H9 (cell line): ENCODE measurements around the gene SPRR5. TPM values are rescaled to one million over a fixed set of nuclear protein-coding genes. Genes with fewer than 3 reads are reported as not detected.

Experiments
- DNase-seq: peaks from one replicate; pipeline ENCODE4 v3.0.0-alpha.2; 2017
- H2AFZ ChIP-seq: one replicate; pipeline ENCODE4 v1.6.1; 2013; ENCODE audit warnings: mild to moderate bottlenecking, low read length, control low read depth, moderate library complexity
- H2AK5ac ChIP-seq: 2 replicates; pipeline ENCODE4 v1.6.1; 2013; ENCODE audit warnings: low read length, control low read depth, mixed read lengths; ENCODE audit not compliant: insufficient read length
- H2BK120ac ChIP-seq: one replicate; pipeline ENCODE4 v1.6.1; 2013; ENCODE audit warnings: low read depth, mild to moderate bottlenecking, low read length, control low read depth, inconsistent platforms; ENCODE audit not compliant: poor library complexity, severe bottlenecking
- H2BK12ac ChIP-seq: 2 replicates; pipeline ENCODE4 v1.6.1; 2013; ENCODE audit warnings: low read length, control low read depth, mixed read lengths, low read depth; ENCODE audit not compliant: insufficient read length
- H2BK15ac ChIP-seq: 2 replicates; pipeline ENCODE4 v1.6.1; 2013; ENCODE audit warnings: low read depth, low read length, control low read depth
- H2BK20ac ChIP-seq: one replicate; pipeline ENCODE4 v1.6.1; 2013; ENCODE audit warnings: low read depth, mild to moderate bottlenecking, low read length, control low read depth, inconsistent platforms; ENCODE audit not compliant: poor library complexity, severe bottlenecking
- H2BK5ac ChIP-seq: 2 replicates; pipeline ENCODE4 v1.6.1; 2013; ENCODE audit warnings: low read length, control low read depth, mixed read lengths; ENCODE audit not compliant: insufficient read length
- H3K14ac ChIP-seq: 2 replicates; pipeline ENCODE4 v1.6.1; 2013; ENCODE audit warnings: low read length, control low read depth; ENCODE audit not compliant: insufficient read depth
- H3K18ac ChIP-seq: 2 replicates; pipeline ENCODE4 v1.6.1; 2013; ENCODE audit warnings: low read depth, mild to moderate bottlenecking, mixed read lengths, low read length, control low read depth; ENCODE audit not compliant: insufficient read length
- H3K23ac ChIP-seq: 2 replicates; pipeline ENCODE4 v1.6.1; 2013; ENCODE audit warnings: low read length, control low read depth, mixed read lengths, low read depth; ENCODE audit not compliant: insufficient read length
- H3K23me2 ChIP-seq: 2 replicates; pipeline ENCODE4 v1.6.1; 2013; ENCODE audit warnings: low read depth, mild to moderate bottlenecking, mixed read lengths, low read length, control low read depth; ENCODE audit not compliant: insufficient read length, poor library complexity, severe bottlenecking
- H3K27ac ChIP-seq: 2 replicates; pipeline ENCODE4 v1.5.1; 2013; ENCODE audit warnings: low read length, control low read depth, mixed read lengths, low read depth; ENCODE audit not compliant: insufficient read length
- H3K27me3 ChIP-seq: 2 replicates; pipeline ENCODE4 v1.6.1; 2013; ENCODE audit warnings: low read length, control low read depth, inconsistent platforms; ENCODE audit not compliant: insufficient read depth
- H3K4ac ChIP-seq: 2 replicates; pipeline ENCODE4 v1.6.1; 2013; ENCODE audit warnings: low read depth, mild to moderate bottlenecking, control low read depth, inconsistent platforms, low read length, moderate library complexity
- H3K4me1 ChIP-seq: 2 replicates; pipeline ENCODE4 v1.6.1; 2013; ENCODE audit warnings: low read length, control low read depth, inconsistent platforms; ENCODE audit not compliant: insufficient read depth
- H3K4me2 ChIP-seq: 2 replicates; pipeline ENCODE4 v1.6.1; 2013; ENCODE audit warnings: low read length, control low read depth, mixed read lengths; ENCODE audit not compliant: insufficient read length, insufficient read depth
- H3K56ac ChIP-seq: 2 replicates; pipeline ENCODE4 v1.6.1; 2013; ENCODE audit warnings: low read depth, mild to moderate bottlenecking, mixed read lengths, low read length, control low read depth; ENCODE audit not compliant: insufficient read length
- H3K79me1 ChIP-seq: 2 replicates; pipeline ENCODE4 v1.6.1; 2013; ENCODE audit warnings: low read depth, mild to moderate bottlenecking, moderate library complexity, low read length, control low read depth, inconsistent platforms; ENCODE audit not compliant: insufficient read depth, poor library complexity, severe bottlenecking
- H3K79me2 ChIP-seq: 2 replicates; pipeline ENCODE4 v1.6.1; 2013; ENCODE audit warnings: low read length, control low read depth, inconsistent platforms; ENCODE audit not compliant: insufficient read depth
- H3K9ac ChIP-seq: 2 replicates; pipeline ENCODE4 v1.6.1; 2013; ENCODE audit warnings: low read length, control low read depth, mixed read lengths; ENCODE audit not compliant: insufficient read length; ENCODE audit errors: extremely low read depth
- H3K9me3 ChIP-seq: one replicate; pipeline ENCODE4 v1.6.1; 2013; ENCODE audit warnings: low read depth, low read length, inconsistent platforms; ENCODE audit not compliant: control insufficient read depth
- H3T11ph ChIP-seq: one replicate; pipeline ENCODE4 v1.6.1; 2013; ENCODE audit warnings: mild to moderate bottlenecking, low read length, control low read depth, inconsistent platforms
- H4K20me1 ChIP-seq: one replicate; pipeline ENCODE4 v1.6.1; 2013; ENCODE audit not compliant: control insufficient read depth, insufficient read length, insufficient read depth
- H4K5ac ChIP-seq: 2 replicates; pipeline ENCODE4 v1.6.1; 2013; ENCODE audit warnings: low read depth, mild to moderate bottlenecking, mixed read lengths, low read length, control low read depth; ENCODE audit not compliant: insufficient read length
- H4K8ac ChIP-seq: replicated peaks from 2 replicates; pipeline ENCODE4 v1.6.1; 2013; ENCODE audit warnings: low read length, control low read depth, mixed read lengths, low read depth; ENCODE audit not compliant: insufficient read length
- H4K91ac ChIP-seq: 2 replicates; pipeline ENCODE4 v1.6.1; 2013; ENCODE audit warnings: low read depth, mild to moderate bottlenecking, moderate library complexity, mixed read lengths, low read length, control low read depth; ENCODE audit not compliant: insufficient read length
- H3K27ac Mint-ChIP-seq, 3 experiments: 2 replicates in 2 of 3; 3 replicates in 1 of 3; pipeline ENCODE4 v1.8.0; 2020 to 2021; ENCODE audit warnings: mixed read lengths in 3 of 3, mild to moderate bottlenecking in 1 of 3, moderate library complexity in 1 of 3
- H3K27me3 Mint-ChIP-seq: 2 replicates; pipeline ENCODE4 v1.8.0; 2021; ENCODE audit warnings: low read depth, mild to moderate bottlenecking, moderate library complexity, mixed read lengths
- H3K36me3 Mint-ChIP-seq, 3 experiments: 2 replicates in 2 of 3; 3 replicates in 1 of 3; pipeline ENCODE4 v1.8.0; 2020 to 2021; ENCODE audit warnings: low read depth in 3 of 3, mixed read lengths in 3 of 3; ENCODE audit not compliant: insufficient read depth in 1 of 3
- H3K4me1 Mint-ChIP-seq, 2 experiments: 2 replicates each; pipeline ENCODE4 v1.8.0; 2020; ENCODE audit warnings: mixed read lengths in 2 of 2
- H3K4me3 Mint-ChIP-seq, 2 experiments: 2 replicates in 1 of 2; 3 replicates in 1 of 2; pipeline ENCODE4 v1.8.0; 2020 to 2021; ENCODE audit warnings: mild to moderate bottlenecking in 2 of 2, mixed read lengths in 2 of 2, moderate library complexity in 1 of 2
- H3K9me3 Mint-ChIP-seq, 2 experiments: 2 replicates in 1 of 2; 3 replicates in 1 of 2; pipeline ENCODE4 v1.8.0; 2020; ENCODE audit warnings: mild to moderate bottlenecking in 2 of 2, mixed read lengths in 2 of 2, moderate library complexity in 1 of 2
- CTCF ChIP-seq: fragments of 200-600 bp; sonication (generic); conservative IDR thresholded peaks from 3 replicates; pipeline ENCODE4 v1.8.0; 2021; ENCODE audit warnings: antibody characterized with exemption, mild to moderate bottlenecking
- WGBS: extraction: QIAGEN DNeasy Blood & Tissue Kit; methylation state at CpG from one replicate; pipeline ENCODE4 v1.1.7; 2013; ENCODE audit warnings: missing lambda C conversion rate, low lambda C conversion rate, mixed read lengths; ENCODE audit not compliant: insufficient read length; ENCODE audit errors: extremely low coverage; 5-methylcytosine and 5-hydroxymethylcytosine counted together
- total RNA-seq: library from RNA; stranded (reverse); gene quantifications from 2 replicates; pipeline ENCODE4 v1.2.1, GENCODE V29; 2021

Gene SPRR5
- total RNA-seq, 1 experiment from 2014 or later = not detected

GRCh38 chr1:152902636-152903035, 44.4 kb upstream of the SPRR5 start:
- H3K4me1 ChIP-seq = no peaks in the 10 kb centered on the region
- H3T11ph ChIP-seq = no peak overlapping the region
- no peaks in the 10 kb centered on the region for H3K27me3 ChIP-seq
- TF ChIP-seq CTCF = no peak
- Mint-ChIP-seq H3K36me3 (peaks cover 0 to 25% (median 0%) of the 10 kb centered on the region in 3 experiments; a peak in 3 of 7 replicates), H3K9me3 (peaks cover 68 to 85% of the 10 kb centered on the region in 2 experiments), H3K27me3 (peaks cover 7% of the 10 kb centered on the region), H3K4me1 (no peaks in the 10 kb centered on the region), H3K27ac (no peak overlapping the region), H3K4me3 (no peak overlapping the region)
- H3K4me2 ChIP-seq = no peak overlapping the region
- H3K9ac ChIP-seq = no peak overlapping the region
- no peak overlapping the region for H2BK5ac ChIP-seq
- H3K23ac ChIP-seq = no peak overlapping the region
- H2BK15ac ChIP-seq = no peak overlapping the region
- H3K23me2 ChIP-seq = no peaks in the 10 kb centered on the region
- H2BK20ac ChIP-seq = no peak overlapping the region
- H2AK5ac ChIP-seq = no peak overlapping the region
- no peak overlapping the region for H2BK120ac ChIP-seq
- H3K4ac ChIP-seq = no peak overlapping the region
- H2BK12ac ChIP-seq = no peak overlapping the region
- no peak overlapping the region for H4K8ac ChIP-seq
- WGBS = no CpG with 5 or more reads among the region's 4 CpGs
- H2AFZ ChIP-seq = no peak overlapping the region
- H3K56ac ChIP-seq = no peak overlapping the region
- no peak overlapping the region for H3K18ac ChIP-seq
- no peaks in the 10 kb centered on the region for H3K79me2 ChIP-seq
- H4K20me1 ChIP-seq = no peaks in the 10 kb centered on the region
- H3K79me1 ChIP-seq = no peaks in the 10 kb centered on the region
- no peaks in the 10 kb centered on the region for H3K9me3 ChIP-seq
- H4K91ac ChIP-seq = no peak overlapping the region
- H3K27ac ChIP-seq = no peak overlapping the region
- H4K5ac ChIP-seq = no peak overlapping the region
- no peak overlapping the region for H3K14ac ChIP-seq
- no peak for DNase-seq
